ENCODE results near the gene KCNQ1OT1.

DNA sequence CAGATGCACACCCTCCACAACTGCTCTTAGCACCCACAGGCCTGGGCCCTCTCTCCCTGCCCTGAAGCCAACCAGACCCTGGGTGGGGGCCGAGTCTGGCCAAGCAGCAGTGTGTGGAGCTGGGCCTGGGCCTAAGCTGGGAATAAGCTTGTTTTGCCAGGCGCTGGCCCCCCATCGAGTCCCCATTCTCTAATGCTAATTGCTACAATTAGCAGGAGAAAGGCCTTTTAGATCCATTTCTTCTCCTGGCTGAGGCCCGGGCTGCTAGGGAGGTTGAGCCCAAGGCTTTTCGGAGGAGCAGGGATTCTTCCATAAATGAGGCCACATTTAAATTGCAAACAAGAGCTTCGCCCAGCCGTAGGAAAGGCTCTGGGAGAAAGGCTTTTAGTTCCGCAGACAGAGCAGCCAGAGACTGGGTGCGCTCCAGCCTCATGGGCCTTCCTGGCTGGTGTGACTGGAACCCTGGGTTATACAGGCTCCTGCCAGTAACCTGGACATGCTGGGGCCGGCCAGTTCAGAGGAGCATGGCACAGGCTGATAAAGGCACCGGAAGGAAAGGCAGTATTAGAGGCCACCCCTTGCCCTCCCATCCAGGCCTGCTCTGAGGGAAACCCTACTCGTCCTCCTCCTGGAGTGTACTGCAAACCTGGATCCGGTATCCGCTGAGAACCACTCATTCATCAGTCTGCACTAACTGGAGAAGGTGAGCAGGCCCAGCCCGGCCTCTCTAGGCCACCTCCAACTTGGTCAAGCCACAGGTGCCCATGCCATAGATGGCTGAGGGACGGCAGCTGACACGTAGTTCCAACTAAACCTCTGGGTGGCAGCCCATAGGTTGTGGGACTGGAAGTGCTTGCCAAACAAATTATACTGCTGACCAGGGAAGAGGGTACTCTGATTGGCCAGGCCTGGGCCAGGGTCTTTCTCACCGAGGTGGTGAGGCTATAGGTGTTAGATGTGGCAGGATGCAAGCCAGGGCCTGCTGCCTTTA lies 6.2 kb downstream of the KCNQ1OT1 start:
- TF ChIP-seq, protein P1, sequence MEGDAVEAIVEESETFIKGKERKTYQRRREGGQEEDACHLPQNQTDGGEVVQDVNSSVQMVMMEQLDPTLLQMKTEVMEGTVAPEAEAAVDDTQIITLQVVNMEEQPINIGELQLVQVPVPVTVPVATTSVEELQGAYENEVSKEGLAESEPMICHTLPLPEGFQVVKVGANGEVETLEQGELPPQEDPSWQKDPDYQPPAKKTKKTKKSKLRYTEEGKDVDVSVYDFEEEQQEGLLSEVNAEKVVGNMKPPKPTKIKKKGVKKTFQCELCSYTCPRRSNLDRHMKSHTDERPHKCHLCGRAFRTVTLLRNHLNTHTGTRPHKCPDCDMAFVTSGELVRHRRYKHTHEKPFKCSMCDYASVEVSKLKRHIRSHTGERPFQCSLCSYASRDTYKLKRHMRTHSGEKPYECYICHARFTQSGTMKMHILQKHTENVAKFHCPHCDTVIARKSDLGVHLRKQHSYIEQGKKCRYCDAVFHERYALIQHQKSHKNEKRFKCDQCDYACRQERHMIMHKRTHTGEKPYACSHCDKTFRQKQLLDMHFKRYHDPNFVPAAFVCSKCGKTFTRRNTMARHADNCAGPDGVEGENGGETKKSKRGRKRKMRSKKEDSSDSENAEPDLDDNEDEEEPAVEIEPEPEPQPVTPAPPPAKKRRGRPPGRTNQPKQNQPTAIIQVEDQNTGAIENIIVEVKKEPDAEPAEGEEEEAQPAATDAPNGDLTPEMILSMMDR (IDR thresholded peaks at IDR 0.05), result peak; percentile 8
- no peak for TF ChIP-seq EZH2 (IDR thresholded peaks at IDR 0.05)
